Head of caudate nucleus (tissue), 42 donors: Measurements from ENCODE around the gene MN1.

Experiments
- DNase-seq, 42 donors: peaks; one replicate each; pipeline versions ENCODE4 v3.0.0 to v3.0.0-alpha.2; 2020 to 2021; ENCODE audit warnings: mixed read lengths in 7 of 42
- intact Hi-C: fragments of 100-400 bp; cut with DNase I; formaldehyde crosslinking; loops from one replicate; pipeline ENCODE4 v1.15.0; 2022

Gene MN1

DNA sequence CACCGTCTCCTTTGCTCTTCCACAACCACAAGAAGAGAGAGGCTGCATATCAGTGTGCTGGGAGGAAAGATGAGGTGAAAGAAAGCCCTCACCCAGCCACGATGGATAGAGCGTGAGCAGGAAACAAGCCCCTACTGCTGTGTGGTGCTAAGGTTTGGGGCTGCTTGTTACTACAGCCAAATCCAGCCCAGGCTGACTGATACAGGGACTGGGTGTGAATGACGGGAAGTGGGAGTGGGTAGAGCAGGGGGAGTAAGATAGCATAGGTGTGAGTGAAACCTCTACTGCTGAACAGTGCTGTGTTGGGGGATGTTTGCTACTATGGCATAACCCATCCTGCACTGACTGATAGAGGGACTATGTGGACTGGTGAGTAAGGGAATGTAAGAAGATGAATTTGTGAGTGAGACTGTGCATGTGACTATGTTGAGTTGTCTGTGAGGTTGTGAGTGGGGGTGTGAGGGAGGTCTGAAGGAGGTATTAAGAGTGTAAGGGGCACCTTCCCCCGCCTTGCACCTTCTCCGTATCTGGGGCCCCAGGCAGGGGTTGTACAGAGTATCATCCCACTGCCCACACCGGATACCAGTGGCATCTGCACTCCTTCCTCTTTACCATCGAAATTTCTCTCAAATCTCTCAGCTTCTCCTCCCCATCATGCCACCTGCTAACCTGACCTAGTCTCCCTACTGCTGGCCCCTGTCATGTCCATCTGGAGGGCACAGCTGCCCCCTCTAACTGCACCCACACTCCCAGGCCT lies 91.5 kb downstream of the MN1 start:
- intact Hi-C loops = loop anchor here (10.0 kb wide), 1 partner anchor 95 kb away; the partner anchor contains the start of gene MN1
- DNase-seq = no peak

DNA sequence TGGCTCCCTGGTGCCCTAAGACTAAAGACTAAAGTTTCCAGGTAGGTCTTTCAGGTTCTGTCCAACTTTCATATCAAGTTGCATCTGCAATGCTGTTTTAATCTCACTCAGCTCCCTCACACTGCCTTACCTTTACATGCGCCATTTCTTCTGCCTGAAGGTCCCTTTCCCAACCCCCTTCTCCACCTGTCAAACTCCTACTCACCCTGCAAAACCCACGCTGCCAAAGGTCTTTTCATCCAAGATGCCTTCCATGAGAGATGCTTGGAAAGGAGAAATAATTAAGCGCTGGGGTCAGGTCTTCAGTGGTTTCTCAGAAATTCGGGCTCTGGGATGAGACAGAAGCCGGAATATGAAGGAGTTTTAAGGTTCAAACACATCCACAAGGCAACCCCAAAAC lies 95.1 kb downstream of the MN1 start:
- intact Hi-C loops = no loop called here

DNA sequence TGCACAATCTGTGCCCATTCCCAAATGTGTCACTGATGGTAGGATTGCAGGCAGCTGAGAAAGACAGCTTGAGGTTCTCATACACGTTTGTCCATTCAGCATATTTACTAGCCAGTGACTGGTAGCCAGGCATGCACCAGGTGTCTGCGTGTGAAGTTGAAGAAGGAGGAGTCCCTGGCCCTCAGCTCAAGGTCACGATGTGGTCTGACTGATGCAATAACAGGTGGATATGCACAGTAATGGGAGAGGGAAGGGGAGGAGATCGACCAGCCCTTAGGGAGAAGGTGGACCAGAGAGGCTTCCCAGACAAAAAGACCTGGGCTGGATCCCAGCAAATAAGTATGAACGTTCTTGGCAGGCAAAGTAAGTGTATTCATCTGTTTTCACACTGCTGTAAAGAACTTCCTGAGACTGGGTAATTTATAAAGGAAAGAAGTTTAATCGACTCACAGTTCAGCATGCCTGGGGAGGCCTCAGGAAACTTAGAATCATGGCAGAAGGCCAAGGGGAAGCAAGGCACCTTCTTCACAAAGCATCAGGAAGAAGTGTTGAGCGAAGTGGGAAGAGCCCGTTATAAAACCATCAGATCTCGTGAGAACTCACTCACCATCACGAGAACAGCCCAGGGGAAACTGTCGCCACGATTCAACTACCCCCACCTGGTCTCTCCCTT lies 96.0 kb downstream of the MN1 start:
- DNase-seq = no peak

More for the DNA sequence above, 95.1 kb downstream of the MN1 start:
- DNase-seq = no peak

DNA sequence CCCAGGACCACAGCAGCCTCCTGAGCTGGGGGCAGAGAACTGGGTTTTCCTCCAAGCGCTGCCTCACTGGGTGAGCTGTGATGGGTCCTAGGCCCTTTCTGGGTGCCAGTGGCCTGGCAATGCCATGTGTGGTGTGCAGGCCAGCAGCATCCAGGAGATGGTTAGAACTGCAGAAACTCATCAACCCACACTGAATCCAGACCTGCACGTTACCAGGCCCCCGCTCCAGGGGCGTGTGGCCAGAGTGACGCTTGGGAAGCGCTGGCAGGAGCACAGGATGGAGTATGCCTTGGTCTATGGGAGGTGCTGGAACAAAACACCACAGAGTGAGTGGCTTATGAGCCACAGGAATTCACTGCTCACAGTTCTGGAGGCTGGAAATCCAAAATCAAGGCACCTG lies 97.0 kb downstream of the MN1 start:
- DNase-seq = no peak

More for the DNA sequence above, 96.0 kb downstream of the MN1 start:
- intact Hi-C loops = no loop called here

DNA sequence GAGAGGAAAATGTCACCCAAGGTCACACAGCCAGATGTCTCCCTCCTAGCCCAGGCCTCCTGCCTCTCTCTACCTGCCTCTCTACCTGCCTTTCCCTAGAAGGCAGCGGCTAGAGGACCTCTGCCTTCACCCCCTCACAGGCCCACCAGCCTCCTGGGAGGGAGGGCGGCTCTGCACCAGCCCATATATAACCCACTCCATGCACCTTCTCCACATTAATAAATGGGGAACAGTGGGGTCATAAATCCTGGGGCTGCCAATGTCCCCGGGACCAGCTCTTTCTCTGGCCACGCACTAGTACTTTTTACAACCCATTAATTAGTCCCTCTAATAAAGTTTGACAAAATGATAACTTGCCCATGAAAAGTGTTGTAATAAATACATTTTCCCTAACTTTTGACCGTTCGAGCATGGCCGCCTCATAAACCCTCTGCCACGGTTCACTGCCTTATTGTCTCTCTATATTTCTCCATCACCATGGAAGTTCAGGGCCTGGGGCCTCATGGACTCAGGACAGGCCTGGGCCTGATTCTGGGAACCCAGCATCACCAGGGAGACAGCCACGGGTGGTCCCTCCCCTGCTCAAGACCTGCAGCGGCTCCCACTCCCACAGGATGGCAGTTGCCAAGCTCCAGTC lies 102.1 kb downstream of the MN1 start:
- intact Hi-C loops = no loop called here
- DNase-seq = no peak

More for the DNA sequence above, 97.0 kb downstream of the MN1 start:
- intact Hi-C loops = no loop called here

DNA sequence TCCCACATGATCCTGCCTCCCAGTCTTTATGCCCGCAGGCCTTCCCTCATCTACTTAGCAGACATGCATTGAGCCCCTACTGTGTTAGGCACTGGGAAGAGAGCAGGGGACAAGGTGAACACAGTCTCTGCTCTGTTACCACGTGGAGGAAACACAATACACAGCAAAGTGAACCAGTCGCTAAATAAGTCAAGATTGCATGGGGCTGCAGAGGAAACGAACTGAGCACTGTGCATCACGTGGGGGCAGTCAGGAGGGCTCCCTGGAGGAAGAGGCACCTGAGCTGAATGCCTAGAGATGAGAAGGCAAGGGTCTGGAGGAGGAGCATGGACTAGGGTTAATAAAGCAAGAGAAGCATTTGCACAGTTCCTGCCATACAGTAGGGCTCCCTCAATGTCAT lies 102.7 kb downstream of the MN1 start:
- DNase-seq = no peak
- intact Hi-C loops = no loop called here
